AG08395 (cell line): ENCODE data around the gene CCR5.

Source experiments
- DNase-seq: peaks from one replicate; pipeline ENCODE4 v3.0.0; 2012; ENCODE audit warnings: mixed read lengths, low spot score

CCR5 gene

DNA sequence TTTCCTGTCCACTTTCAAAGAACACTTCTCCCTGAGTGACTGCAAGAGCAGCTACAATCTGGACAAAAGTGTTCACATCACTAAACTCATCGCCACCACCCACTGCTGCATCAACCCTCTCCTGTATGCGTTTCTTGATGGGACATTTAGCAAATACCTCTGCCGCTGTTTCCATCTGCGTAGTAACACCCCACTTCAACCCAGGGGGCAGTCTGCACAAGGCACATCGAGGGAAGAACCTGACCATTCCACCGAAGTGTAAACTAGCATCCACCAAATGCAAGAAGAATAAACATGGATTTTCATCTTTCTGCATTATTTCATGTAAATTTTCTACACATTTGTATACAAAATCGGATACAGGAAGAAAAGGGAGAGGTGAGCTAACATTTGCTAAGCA, 38.1 kb downstream of the CCR5 start:
- DNase-seq = no peak

DNA sequence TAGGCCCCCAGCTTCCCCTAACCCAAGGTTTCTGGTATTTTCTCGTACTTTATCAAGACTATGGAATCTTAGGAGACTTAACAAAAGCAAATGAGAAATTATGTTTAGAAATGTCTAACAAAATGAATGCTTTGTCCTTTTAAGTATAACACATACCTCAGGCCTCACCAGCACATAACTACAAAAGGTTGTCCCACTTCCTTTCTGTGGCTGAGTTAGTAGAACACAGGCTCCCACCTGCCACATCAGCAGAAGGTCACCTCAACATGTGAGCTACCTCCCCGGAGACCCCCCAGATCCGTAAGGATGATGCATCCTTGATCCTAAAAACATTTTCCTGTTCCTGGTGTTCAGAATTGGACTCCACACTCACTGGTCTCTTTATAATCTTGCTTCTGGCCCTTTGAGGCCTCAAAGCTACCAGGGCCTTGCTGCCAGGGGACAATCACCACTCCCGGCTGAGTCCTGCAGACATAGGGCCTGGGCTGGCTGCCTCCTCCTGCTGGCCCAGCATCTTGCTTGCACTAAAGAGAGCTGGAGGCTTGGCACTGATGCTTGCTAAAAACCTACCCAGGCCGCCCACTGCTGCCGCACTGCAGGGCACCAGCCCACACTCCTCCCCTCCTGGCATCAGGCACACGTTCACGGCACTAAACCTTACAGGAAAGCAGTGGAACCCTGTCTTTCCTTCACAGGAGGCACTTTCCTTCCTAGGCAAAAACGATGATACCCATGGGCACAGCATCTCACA, 39.2 kb downstream of the CCR5 start:
- no peak for DNase-seq

DNA sequence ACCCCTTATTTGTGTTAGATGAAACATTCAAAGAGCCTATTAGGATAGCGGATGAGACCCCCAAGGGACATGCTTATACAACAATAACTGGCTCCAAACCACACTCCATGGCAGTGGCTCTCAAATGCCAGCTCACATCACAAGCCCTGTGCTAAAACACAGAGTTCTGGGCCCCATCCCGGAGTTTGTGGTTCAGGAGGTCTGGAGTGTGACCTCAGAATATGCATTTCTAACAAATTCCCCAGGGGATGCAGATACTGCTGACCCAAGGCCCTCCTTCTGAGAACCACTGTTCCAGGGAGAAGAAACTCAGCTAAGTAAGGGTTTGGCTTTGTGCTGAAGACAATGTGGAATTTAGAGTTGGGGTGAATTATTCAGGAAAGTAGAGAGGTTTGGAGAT, 39.9 kb downstream of the CCR5 start:
- no peak for DNase-seq

DNA sequence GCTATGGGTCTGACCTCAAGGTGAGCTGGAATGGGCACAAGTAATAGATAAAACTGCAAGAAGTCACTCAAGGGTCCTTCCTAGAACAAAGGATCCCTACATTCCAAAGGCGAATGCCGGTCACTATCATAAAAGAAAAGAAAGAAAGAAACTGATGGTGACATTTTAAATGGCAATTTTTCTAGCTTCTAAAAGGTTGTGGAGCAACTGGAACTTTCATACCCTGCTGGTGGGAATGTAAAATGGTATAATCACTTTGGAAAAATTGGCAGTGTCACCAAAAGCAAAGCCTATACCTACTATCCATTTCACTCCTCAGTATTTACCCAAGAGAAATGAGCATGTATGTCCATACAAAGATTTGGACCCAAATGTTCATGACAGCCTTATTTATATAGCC, 40.5 kb downstream of the CCR5 start:
- DNase-seq = no peak

DNA sequence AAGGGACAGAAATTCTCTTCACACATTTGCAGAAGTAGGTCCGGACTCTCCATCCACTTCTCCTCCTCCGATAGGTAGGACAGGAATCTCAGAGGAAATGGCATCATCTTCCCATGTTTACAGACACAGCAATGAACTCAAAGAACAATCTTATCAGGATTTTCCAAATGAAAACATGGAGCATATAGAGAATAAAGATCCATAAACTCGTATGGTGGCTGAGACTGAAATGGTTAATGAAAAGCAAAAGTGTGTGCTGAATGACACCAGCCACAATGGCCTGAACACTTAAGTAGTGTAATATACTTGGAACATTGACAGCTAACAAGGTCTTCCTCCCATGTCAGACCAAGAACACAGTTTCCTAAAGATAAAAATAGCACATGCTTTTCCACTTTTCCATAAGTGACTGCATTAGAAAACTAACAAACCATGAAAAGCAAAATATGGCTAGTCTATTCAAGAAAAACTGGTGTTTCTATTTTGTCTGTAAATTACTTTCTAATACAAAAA, 42.1 kb downstream of the CCR5 start:
- DNase-seq = no peak

DNA sequence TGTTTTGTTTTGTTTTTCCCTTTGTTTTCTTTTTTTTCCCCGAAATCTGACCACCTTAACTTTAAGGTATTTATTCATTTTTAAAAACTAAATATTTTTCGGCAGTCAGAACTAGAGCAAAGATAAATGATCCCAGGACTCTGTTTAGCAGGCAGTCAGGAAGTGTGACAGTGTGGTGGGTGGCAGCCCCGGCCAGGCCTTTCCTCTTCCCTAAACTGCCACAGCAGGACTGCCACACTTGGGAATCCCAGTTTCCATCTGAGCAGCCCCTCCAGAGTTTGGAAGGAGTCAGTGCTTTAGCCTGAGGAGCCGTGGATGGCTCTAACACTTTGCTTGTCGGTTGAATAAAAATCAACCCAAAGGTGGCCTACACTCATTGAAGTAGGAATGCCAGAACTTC, 43.2 kb downstream of the CCR5 start:
- DNase-seq = no peak

DNA sequence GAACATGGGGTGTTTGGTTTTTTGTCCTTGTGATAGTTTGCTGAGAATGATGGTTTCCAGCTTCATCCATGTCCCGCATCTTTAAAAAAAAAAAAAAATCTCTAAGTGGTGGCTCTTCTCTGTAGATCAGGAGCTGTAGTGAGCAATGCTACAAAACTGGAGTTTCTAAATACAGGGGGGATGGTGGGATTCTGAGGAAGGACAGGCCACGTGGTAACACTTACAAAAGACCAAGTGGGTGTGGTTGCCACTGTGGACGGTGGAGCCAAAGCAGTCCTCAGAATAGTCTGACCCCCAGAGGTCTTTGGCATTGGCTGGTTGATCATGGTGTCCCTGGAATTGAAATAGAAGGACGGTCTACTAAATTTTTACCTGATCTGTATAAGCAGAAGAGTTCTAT, 44.0 kb downstream of the CCR5 start:
- DNase-seq = no peak

DNA sequence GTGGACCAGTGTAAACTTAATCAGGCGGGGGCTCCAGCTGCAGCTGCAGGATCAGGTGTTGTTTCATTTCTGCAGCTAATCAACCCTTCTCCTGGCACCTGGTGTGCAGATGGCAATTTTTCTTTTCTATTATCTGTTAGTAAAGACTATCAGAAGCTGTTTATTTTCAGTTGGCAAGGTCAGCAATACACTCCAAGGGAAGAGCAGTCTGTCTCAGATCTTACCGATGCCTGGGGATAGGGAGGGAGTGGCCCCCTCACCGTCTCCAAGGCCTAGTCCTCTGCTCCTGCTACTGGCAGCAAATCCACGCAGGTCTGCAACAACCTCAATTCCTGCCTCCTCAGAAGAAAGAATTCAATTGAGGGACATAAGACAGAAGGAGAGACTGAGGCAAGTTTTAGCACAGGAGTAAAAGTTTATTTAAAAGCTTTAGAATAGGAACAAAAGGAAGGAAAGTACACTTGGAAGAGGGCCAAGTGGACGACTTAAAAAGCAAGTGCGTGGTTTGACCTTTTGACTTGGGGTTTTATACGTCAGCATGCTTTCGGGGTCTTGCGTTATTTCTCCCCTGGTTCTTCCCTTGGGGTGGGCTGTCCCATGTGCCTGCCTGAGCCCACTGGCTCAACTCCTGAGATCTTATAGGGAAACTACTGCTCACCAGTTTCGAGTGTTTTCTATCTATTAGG, 45.5 kb downstream of the CCR5 start:
- DNase-seq = no peak

DNA sequence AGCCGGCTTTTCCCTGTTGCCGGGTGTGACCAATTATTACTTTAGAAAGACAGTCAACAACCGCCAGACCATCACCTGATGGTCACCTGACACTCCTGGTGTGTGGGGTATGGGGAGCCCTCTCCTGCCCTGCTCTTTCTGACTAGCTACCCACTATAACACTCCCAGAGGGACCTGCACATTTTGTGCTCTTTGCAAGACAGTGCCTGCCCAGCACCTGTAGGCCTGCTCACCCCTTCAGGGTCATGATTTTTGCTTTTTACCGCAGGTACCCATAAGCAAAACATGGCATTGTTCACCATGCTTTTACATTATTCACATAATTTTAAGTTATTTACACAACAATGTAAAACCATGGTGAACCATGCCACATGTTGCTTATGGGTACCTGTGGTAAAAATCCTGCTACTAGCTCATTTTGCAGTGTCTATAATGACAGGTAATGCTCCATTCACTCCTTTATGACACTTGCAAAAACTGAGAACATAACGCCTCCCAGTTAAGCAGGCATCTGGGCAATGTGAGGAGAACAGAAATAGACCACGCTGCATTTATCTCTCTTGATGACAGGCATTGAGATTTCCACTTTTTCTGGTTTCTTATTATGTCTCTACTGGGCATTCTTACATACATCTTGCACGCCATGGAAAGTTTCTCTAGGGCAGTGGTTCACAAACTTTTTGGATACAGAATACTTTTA, 46.2 kb downstream of the CCR5 start:
- no peak for DNase-seq

DNA sequence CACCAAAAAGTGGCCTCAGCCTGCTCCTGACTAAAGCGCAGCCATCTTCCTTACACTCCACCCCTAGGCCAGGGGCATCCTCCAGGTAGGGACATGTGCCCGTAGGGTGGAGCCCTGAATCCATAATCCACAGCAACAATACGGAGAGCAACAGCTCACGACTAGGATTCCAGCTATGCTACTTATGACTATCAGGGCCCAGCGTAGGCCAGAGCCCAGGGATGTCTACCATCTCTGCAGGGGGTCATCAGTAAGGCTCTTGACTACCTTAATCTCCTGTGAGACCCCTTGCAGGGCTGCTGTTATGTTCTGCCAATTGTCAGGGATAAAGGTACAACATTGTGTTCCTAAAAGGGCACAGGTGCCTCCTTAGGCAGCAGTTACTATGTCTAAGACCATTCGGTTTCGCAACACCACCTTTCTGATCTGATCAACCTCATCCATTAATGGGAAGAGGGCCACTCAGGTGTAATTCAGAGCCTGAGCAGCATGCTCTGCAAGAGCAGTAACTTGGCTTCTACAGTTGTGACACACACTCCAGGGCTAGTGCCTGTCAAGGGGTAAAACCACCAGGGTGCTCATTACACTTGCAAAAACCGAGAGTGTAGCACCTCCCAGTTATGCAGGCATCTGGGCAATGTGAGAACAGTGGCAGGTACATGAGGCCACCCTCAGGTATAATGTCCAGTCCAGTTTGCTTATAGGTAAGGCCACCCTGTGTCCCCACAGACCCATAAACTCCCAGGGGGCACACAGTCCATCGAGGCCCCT, 47.3 kb downstream of the CCR5 start:
- DNase-seq = no peak

DNA sequence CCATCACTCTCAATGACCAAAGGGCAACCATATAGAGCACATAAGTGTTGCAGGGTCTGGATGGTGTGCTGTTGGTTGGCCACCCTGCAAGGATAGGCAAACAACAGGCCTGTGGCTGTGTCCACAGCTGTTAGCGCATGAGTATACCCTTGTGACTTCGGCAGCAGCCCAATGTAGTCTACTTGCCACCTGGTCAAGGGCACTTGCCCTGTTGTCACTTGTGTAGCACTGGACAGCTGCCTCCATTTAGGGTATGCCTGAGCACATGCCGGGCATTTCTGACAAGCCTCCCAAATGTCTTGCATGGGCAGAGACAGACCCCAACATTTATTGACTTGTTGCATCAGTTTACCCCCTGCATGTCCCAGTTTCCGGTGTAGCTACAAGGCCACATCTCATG, 49.1 kb downstream of the CCR5 start:
- no peak for DNase-seq

DNA sequence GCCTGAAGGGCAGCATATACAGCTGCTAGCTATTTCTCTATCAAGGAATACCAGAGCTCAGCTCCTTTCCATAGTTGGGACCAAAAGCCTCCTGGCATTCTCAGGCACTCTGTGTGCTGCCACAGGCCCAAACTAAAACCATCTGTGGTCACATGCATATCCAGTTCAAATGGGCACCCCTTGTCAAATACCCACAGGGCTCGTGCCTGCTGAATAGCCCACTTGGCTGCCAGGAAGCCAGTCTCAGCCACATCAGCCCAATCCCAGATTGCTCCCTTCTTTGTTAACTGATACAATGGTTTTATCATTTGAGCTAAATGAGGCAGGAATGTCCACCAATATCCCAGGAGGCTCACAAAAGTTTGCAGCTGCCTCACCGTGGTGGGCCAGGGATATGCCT, 50.2 kb downstream of the CCR5 start:
- no peak for DNase-seq

DNA sequence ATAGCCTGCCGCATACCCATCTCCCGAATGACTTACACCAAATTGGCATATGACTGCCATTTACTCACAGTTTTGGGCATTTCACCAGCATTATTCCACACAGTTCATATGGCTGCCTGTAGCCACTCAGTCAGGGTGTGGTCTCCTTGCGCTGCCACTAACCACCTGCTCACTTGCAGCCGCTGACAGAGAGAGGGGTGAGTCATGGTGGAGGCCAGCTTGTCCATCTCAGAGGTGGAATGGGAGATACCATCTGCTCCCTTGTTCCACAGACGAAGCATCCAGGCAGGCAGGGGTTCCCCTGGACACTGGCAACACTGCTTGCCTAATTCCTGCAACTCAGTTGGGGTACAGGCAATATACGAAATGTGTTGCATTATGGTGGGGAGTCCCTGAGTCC, 51.9 kb downstream of the CCR5 start:
- no peak for DNase-seq

DNA sequence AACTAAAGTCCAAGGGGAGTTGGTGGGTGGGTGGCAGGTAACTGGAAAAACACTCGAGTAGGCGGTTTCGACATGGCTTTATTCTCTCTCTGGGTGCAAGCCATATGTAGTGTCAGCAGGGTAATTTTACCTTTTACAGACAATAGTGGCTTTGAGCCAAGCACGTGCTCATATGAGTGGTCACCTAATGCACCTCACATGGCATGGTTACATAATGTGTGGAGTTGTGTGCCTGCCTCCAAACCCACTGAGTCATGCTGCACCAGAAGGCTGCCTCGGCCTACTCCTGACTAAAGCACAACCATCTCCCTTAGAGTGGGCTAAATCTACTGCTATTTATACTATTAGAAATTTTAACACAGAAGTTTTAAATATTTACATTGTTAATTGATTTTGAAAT, 52.8 kb downstream of the CCR5 start:
- DNase-seq = no peak
